Right ventricle myocardium superior (tissue), 1 donor: ENCODE data around the gene TIMM21. TPM values are rescaled to one million over a fixed set of nuclear protein-coding genes. Genes with fewer than 3 reads are reported as not detected.

ENCODE experiments used
- ATAC-seq: fragments of 200-7000 bp; cut with Tn5 transposase; one replicate; pipeline ENCODE4 v1.9.1; 2020; ENCODE audit warnings: mild to moderate bottlenecking; ENCODE audit not compliant: poor library complexity
- DNase-seq: peaks from one replicate; pipeline ENCODE4 v3.0.0-alpha.2; 2020
- intact Hi-C: fragments of 100-400 bp; cut with DNase I; formaldehyde crosslinking; loops from one replicate; pipeline ENCODE4 v1.11.2; 2022
- total RNA-seq: library from RNA; stranded (reverse); fragmentation: NEBNext Ultra II Directional; extraction: Animal tissue kit (Norgen Biotek cat#: 25700); gene quantifications from one replicate; pipeline ENCODE4 v1.2.1, GENCODE V29; 2021
- donor health status: DM: no; HTN: yes; CAD: no; lungs with severe emphysema.

Gene TIMM21
- total RNA-seq, 1 donor from 2014 or later = 158 TPM

- intact Hi-C loops = no loop called here
- no peak for ATAC-seq
These were observed 7.7 kb upstream of the TIMM21 start for GRCh38 chr18:74140582-74140981.

GRCh38 chr18:74141667-74142066, 6.7 kb upstream of the TIMM21 start:
- ATAC-seq (no peak), DNase-seq (no peak)
- intact Hi-C loops = no loop called here

More at GRCh38 chr18:74140582-74140981, 7.7 kb upstream of the TIMM21 start:
- DNase-seq = no peak

GRCh38 chr18:74142252-74142651, 6.1 kb upstream of the TIMM21 start:
- intact Hi-C loops = no loop called here

GRCh38 chr18:74146756-74147155, 1.6 kb upstream of the TIMM21 start:
- intact Hi-C loops = no loop called here
- ATAC-seq = no peak
- DNase-seq = no peak

More at GRCh38 chr18:74142252-74142651, 6.1 kb upstream of the TIMM21 start:
- ATAC-seq = no peak
- no peak for DNase-seq

- intact Hi-C loops = no loop called here
- no peak for DNase-seq
- no peak for ATAC-seq
These were observed 888 bp upstream of the TIMM21 start for GRCh38 chr18:74147491-74147778.

GRCh38 chr18:74148543-74149070, 284 bp downstream of the TIMM21 start:
- DNase-seq (no peak), ATAC-seq (no peak)
- intact Hi-C loops = no loop called here

GRCh38 chr18:74149878-74150277, 1.6 kb downstream of the TIMM21 start:
- intact Hi-C loops = no loop called here
- DNase-seq = no peak
- no peak for ATAC-seq

GRCh38 chr18:74152270-74152669, 3.9 kb downstream of the TIMM21 start:
- intact Hi-C loops = no loop called here
- no peak for DNase-seq
- ATAC-seq = no peak

GRCh38 chr18:74152857-74153256, 4.5 kb downstream of the TIMM21 start:
- ATAC-seq (no peak), DNase-seq (no peak)
- intact Hi-C loops = no loop called here

GRCh38 chr18:74153377-74153776, 5.1 kb downstream of the TIMM21 start:
- ATAC-seq (no peak), DNase-seq (no peak)
- intact Hi-C loops = no loop called here

GRCh38 chr18:74153793-74154192, 5.5 kb downstream of the TIMM21 start:
- no peak for ATAC-seq
- intact Hi-C loops = no loop called here
- DNase-seq = no peak

- DNase-seq = no peak
- intact Hi-C loops = no loop called here
- no peak for ATAC-seq
These were observed 6.4 kb downstream of the TIMM21 start for GRCh38 chr18:74154716-74155115.

- DNase-seq = no peak
- intact Hi-C loops = no loop called here
- ATAC-seq = no peak
These were observed 7.0 kb downstream of the TIMM21 start for GRCh38 chr18:74155276-74155675.

- intact Hi-C loops = no loop called here
- ATAC-seq (no peak), DNase-seq (no peak)
These were observed 14.8 kb downstream of the TIMM21 start for GRCh38 chr18:74163019-74163660.

- ATAC-seq (no peak), DNase-seq (no peak)
- intact Hi-C loops = no loop called here
These were observed 18.1 kb downstream of the TIMM21 start for GRCh38 chr18:74166386-74166785.

- DNase-seq (no peak), ATAC-seq (no peak)
- intact Hi-C loops = no loop called here
These were observed 23.7 kb downstream of the TIMM21 start for GRCh38 chr18:74171910-74172606.

- DNase-seq = no peak
- intact Hi-C loops = no loop called here
- ATAC-seq = no peak
These were observed 24.5 kb downstream of the TIMM21 start for GRCh38 chr18:74172697-74173433.

- ATAC-seq (no peak), DNase-seq (no peak)
- intact Hi-C loops = no loop called here
These were observed 25.1 kb downstream of the TIMM21 start for GRCh38 chr18:74173434-74173750.

GRCh38 chr18:74175658-74176057, 27.3 kb downstream of the TIMM21 start:
- DNase-seq (no peak), ATAC-seq (no peak)
- intact Hi-C loops = no loop called here

- intact Hi-C loops = no loop called here
- ATAC-seq = no peak
These were observed 30.6 kb downstream of the TIMM21 start for GRCh38 chr18:74178884-74179283.

More at GRCh38 chr18:74178884-74179283, 30.6 kb downstream of the TIMM21 start:
- DNase-seq = no peak
